Parathyroid adenoma (tissue), 2 donors: ENCODE data around the gene SPRYD4.

Experiments
- H2AFZ ChIP-seq: fragments of 300-600 bp; sonication (generic); one replicate; pipeline ENCODE4 v1.7.0; 2017; ENCODE audit warnings: antibody characterized with exemption, mild to moderate bottlenecking
- H3K27ac ChIP-seq: fragments of 300-600 bp; sonication (generic); one replicate; pipeline ENCODE4 v1.7.0; 2017
- H3K27me3 ChIP-seq: fragments of 300-600 bp; sonication (generic); one replicate; pipeline ENCODE4 v1.7.0; 2017; ENCODE audit warnings: low read length; ENCODE audit not compliant: control insufficient read depth, insufficient read depth
- H3K36me3 ChIP-seq: fragments of 300-600 bp; sonication (generic); one replicate; pipeline ENCODE4 v1.7.0; 2017; ENCODE audit warnings: low read length; ENCODE audit not compliant: control insufficient read depth, insufficient read depth
- H3K4me1 ChIP-seq: fragments of 300-600 bp; sonication (generic); one replicate; pipeline ENCODE4 v1.7.0; 2017; ENCODE audit warnings: control low read depth
- H3K4me2 ChIP-seq: fragments of 300-600 bp; sonication (generic); one replicate; pipeline ENCODE4 v1.7.0; 2017; ENCODE audit warnings: low read length
- H3K4me3 ChIP-seq: fragments of 300-600 bp; sonication (generic); one replicate; pipeline ENCODE4 v1.7.0; 2017; ENCODE audit warnings: low read depth, low read length
- H3K79me2 ChIP-seq: fragments of 300-600 bp; sonication (generic); one replicate; pipeline ENCODE4 v1.7.0; 2017; ENCODE audit warnings: control low read depth
- H3K9ac ChIP-seq: fragments of 300-600 bp; sonication (generic); one replicate; pipeline ENCODE4 v1.7.0; 2017; ENCODE audit warnings: mild to moderate bottlenecking
- H3K9me3 ChIP-seq: fragments of 300-600 bp; sonication (generic); one replicate; pipeline ENCODE4 v1.7.0; 2017; ENCODE audit warnings: low read length; ENCODE audit not compliant: control insufficient read depth
- CTCF ChIP-seq: fragments of 300-600 bp; sonication (generic); IDR thresholded peaks from one replicate; pipeline ENCODE4 v1.7.0; 2017; ENCODE audit warnings: antibody characterized with exemption, mild to moderate bottlenecking
- donor health status: primary hyperparathyroidism.

SPRYD4 gene

GRCh38 chr12:56474389-56474788, 6.0 kb downstream of the SPRYD4 start:
- H3K4me2 ChIP-seq, result no peak overlapping the region
- H2AFZ ChIP-seq, result no peak overlapping the region
- H3K9ac ChIP-seq, result no peak overlapping the region
- no peak overlapping the region for H3K4me3 ChIP-seq
- H3K27me3 ChIP-seq, result no peaks in the 10 kb centered on the region
- H3K36me3 ChIP-seq, result no peaks in the 10 kb centered on the region
- H3K9me3 ChIP-seq, result no peaks in the 10 kb centered on the region
- TF ChIP-seq CTCF, result no peak
- H3K4me1 ChIP-seq, result no peaks in the 10 kb centered on the region
- no peak overlapping the region for H3K27ac ChIP-seq
- peaks cover 18% of the 10 kb centered on the region for H3K79me2 ChIP-seq

DNA sequence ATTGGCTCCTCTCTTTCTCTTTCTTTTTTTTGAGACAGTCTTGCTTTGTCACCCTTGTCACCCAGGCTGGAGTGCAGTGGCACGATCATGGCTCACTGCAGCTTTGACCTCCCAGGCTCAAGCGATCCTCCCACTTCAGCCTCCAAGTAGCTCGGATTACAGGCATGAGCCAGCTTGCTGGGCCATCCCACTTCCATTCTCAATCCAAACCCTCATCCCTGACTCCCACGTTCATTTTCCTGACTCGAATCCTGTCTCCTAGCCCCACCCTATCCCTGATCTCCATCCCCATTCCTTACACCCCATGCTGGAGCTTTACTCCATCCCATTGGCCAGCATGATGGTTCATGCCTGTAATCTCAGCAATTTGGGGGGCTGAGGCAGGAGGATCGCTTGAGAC, 7.8 kb downstream of the SPRYD4 start:
- H3K9me3 ChIP-seq, result no peaks in the 10 kb centered on the region
- TF ChIP-seq CTCF, result no peak
- no peaks in the 10 kb centered on the region for H3K36me3 ChIP-seq
- peaks cover 20% of the 10 kb centered on the region for H3K79me2 ChIP-seq
- no peak overlapping the region for H3K9ac ChIP-seq
- no peak overlapping the region for H3K4me3 ChIP-seq
- no peak overlapping the region for H2AFZ ChIP-seq
- no peak overlapping the region for H3K27ac ChIP-seq
- H3K4me1 ChIP-seq, result no peaks in the 10 kb centered on the region
- H3K4me2 ChIP-seq, result no peak overlapping the region
- H3K27me3 ChIP-seq, result no peaks in the 10 kb centered on the region

DNA sequence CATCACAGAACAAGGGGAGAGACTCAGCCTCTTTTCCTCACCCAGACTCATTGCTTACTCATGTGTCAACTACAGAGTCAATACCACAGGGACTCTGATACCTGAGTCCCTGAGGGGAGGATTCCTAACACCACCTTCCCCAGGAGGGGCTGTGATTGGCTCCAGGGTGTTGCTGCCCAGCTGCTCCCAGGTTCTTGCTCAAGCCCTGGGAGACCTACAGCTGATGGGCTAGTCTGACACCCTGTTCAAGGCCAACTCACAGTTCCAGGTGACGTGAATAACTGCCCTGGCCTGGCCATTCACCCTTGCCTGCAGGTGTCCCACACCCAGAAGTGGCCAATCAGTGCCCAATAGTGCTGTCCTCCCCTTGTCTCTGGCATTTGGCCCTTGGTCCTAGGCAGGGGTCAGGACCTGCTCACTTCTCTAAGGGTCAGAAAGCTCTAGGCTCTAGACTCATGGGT, 8.6 kb downstream of the SPRYD4 start:
- TF ChIP-seq CTCF, result no peak
- H3K79me2 ChIP-seq, result peaks cover 20% of the 10 kb centered on the region
- H3K27me3 ChIP-seq, result no peaks in the 10 kb centered on the region
- no peak overlapping the region for H2AFZ ChIP-seq
- no peak overlapping the region for H3K27ac ChIP-seq
- no peaks in the 10 kb centered on the region for H3K9me3 ChIP-seq
- no peak overlapping the region for H3K9ac ChIP-seq
- no peaks in the 10 kb centered on the region for H3K36me3 ChIP-seq
- no peaks in the 10 kb centered on the region for H3K4me1 ChIP-seq
- no peak overlapping the region for H3K4me2 ChIP-seq
- H3K4me3 ChIP-seq, result no peak overlapping the region

DNA sequence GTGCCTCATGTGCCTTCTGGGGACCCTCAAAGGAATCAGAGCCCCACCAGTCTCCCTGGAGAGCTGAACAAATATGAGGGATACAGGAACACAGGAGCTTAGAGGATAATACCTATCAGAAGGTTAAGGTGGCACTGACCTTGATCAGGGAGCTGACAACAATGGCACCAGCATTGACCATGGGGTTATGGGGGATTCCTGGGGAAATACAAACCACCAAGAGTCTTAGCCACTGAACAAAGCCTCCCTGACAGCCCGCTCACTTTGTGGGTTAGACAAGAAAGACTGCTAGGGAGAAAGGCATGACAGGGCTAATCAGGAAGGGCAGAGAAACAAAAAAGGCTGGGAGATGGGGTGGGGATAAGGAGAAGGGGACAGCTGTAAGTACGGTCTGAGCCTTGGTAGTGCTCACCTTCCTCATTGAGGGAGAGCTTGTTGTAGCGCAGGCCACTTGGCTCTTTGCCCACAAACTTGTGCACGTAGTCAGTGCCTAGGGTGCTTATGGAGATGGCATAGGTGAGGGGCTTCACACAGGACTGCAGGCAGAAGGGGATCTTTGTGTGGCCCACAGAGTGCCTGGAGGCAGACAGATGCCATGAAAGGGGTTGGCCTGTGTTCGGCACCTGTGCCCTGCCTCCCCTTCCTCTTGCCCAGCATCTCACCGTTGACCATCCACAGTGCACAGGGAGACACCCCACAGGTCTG, 9.3 kb downstream of the SPRYD4 start:
- Histone ChIP-seq H3K27ac (no peak overlapping the region), H3K9ac (no peak overlapping the region), H2AFZ (no peak overlapping the region), H3K4me1 (no peaks in the 10 kb centered on the region), H3K4me3 (no peak overlapping the region), H3K79me2 (peaks cover 20% of the 10 kb centered on the region), H3K36me3 (no peaks in the 10 kb centered on the region), H3K27me3 (no peaks in the 10 kb centered on the region), H3K4me2 (no peak overlapping the region), H3K9me3 (no peaks in the 10 kb centered on the region)
- TF ChIP-seq CTCF, result no peak

GRCh38 chr12:56479625-56480024, 11.2 kb downstream of the SPRYD4 start:
- Histone ChIP-seq H3K4me1 (no peaks in the 10 kb centered on the region), H3K9ac (no peak overlapping the region), H3K27me3 (no peaks in the 10 kb centered on the region), H3K36me3 (no peaks in the 10 kb centered on the region), H3K4me3 (no peak overlapping the region), H3K4me2 (no peak overlapping the region), H2AFZ (no peak overlapping the region), H3K79me2 (peaks cover 20% of the 10 kb centered on the region), H3K9me3 (no peaks in the 10 kb centered on the region), H3K27ac (no peak overlapping the region)
- TF ChIP-seq CTCF, result no peak
